Loucy (cell line): Measurements from ENCODE around the gene TMA16.

Source experiments
- H2AFZ ChIP-seq: fragments of 200-600 bp; sonication (generic); 2 replicates; pipeline ENCODE4 v1.6.0; 2016; ENCODE audit warnings: antibody characterized with exemption, mild to moderate bottlenecking, low read length, moderate library complexity
- H3F3A ChIP-seq: fragments of 200-600 bp; 2 replicates; pipeline ENCODE4 v1.6.0; 2016; ENCODE audit warnings: antibody characterized with exemption, low read depth, mild to moderate bottlenecking
- H3K27me3 ChIP-seq: fragments of 200-600 bp; sonication (generic); 2 replicates; pipeline ENCODE4 v1.6.1; 2014; ENCODE audit warnings: low read length, mild to moderate bottlenecking; ENCODE audit not compliant: insufficient read depth, poor library complexity, severe bottlenecking
- H3K36me3 ChIP-seq: fragments of 200-600 bp; sonication (generic); 2 replicates; pipeline ENCODE4 v1.6.1; 2016; ENCODE audit warnings: low read length; ENCODE audit not compliant: insufficient read depth
- H3K4me1 ChIP-seq: fragments of 200-600 bp; sonication (generic); 2 replicates; pipeline ENCODE4 v1.5.1; 2014; ENCODE audit warnings: low read length, mild to moderate bottlenecking; ENCODE audit not compliant: insufficient read depth, poor library complexity, severe bottlenecking
- H3K4me2 ChIP-seq: fragments of 200-600 bp; sonication (generic); 2 replicates; pipeline ENCODE4 v1.6.0; 2014; ENCODE audit warnings: antibody characterized with exemption, low read length, low read depth, mild to moderate bottlenecking; ENCODE audit not compliant: poor library complexity, severe bottlenecking
- H3K4me3 ChIP-seq: fragments of 200-600 bp; sonication (generic); 2 replicates; pipeline ENCODE4 v1.5.1; 2014; ENCODE audit warnings: low read length, mild to moderate bottlenecking, mixed read lengths; ENCODE audit not compliant: poor library complexity, severe bottlenecking
- H3K79me2 ChIP-seq: fragments of 200-600 bp; sonication (generic); 2 replicates; pipeline ENCODE4 v1.6.1; 2014; ENCODE audit warnings: low read length; ENCODE audit not compliant: insufficient read depth
- H3K9ac ChIP-seq: fragments of 200-600 bp; sonication (generic); 2 replicates; pipeline ENCODE4 v1.6.0; 2014; ENCODE audit warnings: mild to moderate bottlenecking, low read depth, low read length, moderate library complexity; ENCODE audit not compliant: poor library complexity, severe bottlenecking
- H3K9me2 ChIP-seq: fragments of 200-600 bp; sonication (generic); replicated peaks from 2 replicates; pipeline ENCODE4 v1.6.1; 2016; ENCODE audit warnings: low read depth, low read length, mixed read lengths
- H3K9me3 ChIP-seq: fragments of 200-600 bp; sonication (generic); 2 replicates; pipeline ENCODE4 v1.6.1; 2014; ENCODE audit warnings: mild to moderate bottlenecking, antibody characterized with exemption, low read length, low read depth; ENCODE audit not compliant: insufficient read depth
- H4K20me1 ChIP-seq: fragments of 200-600 bp; sonication (generic); 2 replicates; pipeline ENCODE4 v1.6.0; 2014; ENCODE audit warnings: antibody characterized with exemption, low read length, mild to moderate bottlenecking; ENCODE audit not compliant: insufficient read depth, poor library complexity, severe bottlenecking
- CTCF ChIP-seq: fragments of 200-600 bp; sonication (generic); conservative IDR thresholded peaks from 2 replicates; pipeline ENCODE4 v1.5.1; 2014; ENCODE audit warnings: mild to moderate bottlenecking, antibody characterized with exemption, low read length
- EZH2phosphoT487 ChIP-seq: fragments of 200-600 bp; IDR thresholded peaks from 2 replicates; pipeline ENCODE4 v1.6.1; 2018; ENCODE audit warnings: antibody characterized with exemption, mild to moderate bottlenecking, moderate library complexity, borderline replicate concordance

Gene TMA16

GRCh38 chr4:163489929-163490328 lies 4.6 kb upstream of the TMA16 start:
- no peaks in the 10 kb centered on the region for H3K36me3 ChIP-seq
- H2AFZ ChIP-seq: no peak overlapping the region
- H3K9me2 ChIP-seq: no peaks in the 10 kb centered on the region
- no peaks in the 10 kb centered on the region for H3F3A ChIP-seq
- H3K4me1 ChIP-seq: peaks cover 12% of the 10 kb centered on the region
- H4K20me1 ChIP-seq: no peaks in the 10 kb centered on the region
- H3K9me3 ChIP-seq: no peaks in the 10 kb centered on the region
- TF ChIP-seq EZH2phosphoT487 (no peak), CTCF (no peak)
- peaks cover 13% of the 10 kb centered on the region; the same call in 1 of the 2 replicates for H3K79me2 ChIP-seq
- H3K4me2 ChIP-seq: no peak overlapping the region
- H3K27me3 ChIP-seq: no peaks in the 10 kb centered on the region
- H3K4me3 ChIP-seq: no peak overlapping the region
- no peak overlapping the region for H3K9ac ChIP-seq

GRCh38 chr4:163492951-163493504 lies 1.5 kb upstream of the TMA16 start:
- H3K36me3 ChIP-seq: no peaks in the 10 kb centered on the region
- no peaks in the 10 kb centered on the region for H3F3A ChIP-seq
- peaks cover 32% of the 10 kb centered on the region for H3K4me1 ChIP-seq
- H3K79me2 ChIP-seq: peaks cover 44% of the 10 kb centered on the region
- H3K9me3 ChIP-seq: no peaks in the 10 kb centered on the region
- no peak overlapping the region for H2AFZ ChIP-seq
- no peak for TF ChIP-seq EZH2phosphoT487
- TF ChIP-seq CTCF: no peak
- peak overlapping the region; percentile 99 for H3K4me2 ChIP-seq
- peaks cover 28% of the 10 kb centered on the region for H4K20me1 ChIP-seq
- H3K4me3 ChIP-seq: peak overlapping the region; percentile 93
- H3K9me2 ChIP-seq: no peaks in the 10 kb centered on the region
- peak overlapping the region; percentile 92 for H3K9ac ChIP-seq
- H3K27me3 ChIP-seq: no peaks in the 10 kb centered on the region

GRCh38 chr4:163493643-163494359 lies 689 bp upstream of the TMA16 start:
- Histone ChIP-seq H3K79me2 (peaks cover 48% of the 10 kb centered on the region), H3K9me3 (no peaks in the 10 kb centered on the region), H3K4me3 (peak overlapping the region; percentile 93), H2AFZ (peak overlapping the region; percentile 93), H3K27me3 (no peaks in the 10 kb centered on the region), H3F3A (no peaks in the 10 kb centered on the region), H3K36me3 (no peaks in the 10 kb centered on the region), H3K9ac (peak overlapping the region; percentile 92), H3K9me2 (no peaks in the 10 kb centered on the region), H3K4me2 (peak overlapping the region; percentile 99), H3K4me1 (peaks cover 35% of the 10 kb centered on the region), H4K20me1 (peaks cover 33% of the 10 kb centered on the region)
- TF ChIP-seq CTCF (no peak), EZH2phosphoT487 (no peak)
